HepG2 (cell line): Measurements from ENCODE around the gene TOM1L1. TPM values are rescaled to one million over a fixed set of nuclear protein-coding genes. Genes with fewer than 3 reads are reported as not detected.

Experiments used
- ATAC-seq: fragments of 200-7000 bp; cut with Tn5 transposase; 3 replicates; pipeline ENCODE4 v1.9.1; 2020; ENCODE audit warnings: mild to moderate bottlenecking, moderate library complexity
- BruUV-seq: library from RNA; stranded (reverse); fragments of 400-500 nt; replicated peaks from 2 replicates; lab custom pipeline; 2021; lab: Mats Ljungman, UMichigan
- CTCF ChIA-PET: fragments of 300-600 bp; formaldehyde crosslinking; extraction: SDS; loops from one replicate; lab custom pipeline; 2021; ENCODE audit warnings: low total read pairs, inconsistent platforms, low intra/inter-chr PET ratio; lab: Yijun Ruan, JAX
- POLR2A ChIA-PET: fragments of 350-600 bp; sonication (Branson Sonifier 250); formaldehyde crosslinking; loops from one replicate; lab custom pipeline; 2020; ENCODE audit warnings: antibody characterized with exemption, inconsistent platforms; lab: Yijun Ruan, JAX
- DNase-seq: peaks from one replicate; pipeline ENCODE4 v3.0.0-alpha.2; 2015; ENCODE audit warnings: low spot score
- FAIRE-seq: peaks from 3 replicates; lab custom pipeline; 2011; peaks lifted over from hg19 to GRCh38; lab: Jason Lieb, UNC
- H2AFZ ChIP-seq: one replicate; pipeline ENCODE4 v1.6.1; 2011; ENCODE audit warnings: low read length, inconsistent platforms
- H3K27ac ChIP-seq: fragments of 300-600 bp; 3 replicates; pipeline ENCODE4 v1.8.0; 2011; ENCODE audit warnings: mixed run types, mild to moderate bottlenecking, mixed read lengths, low read length, inconsistent platforms; ENCODE audit not compliant: insufficient read depth; ENCODE audit errors: extremely low read length
- H3K27me3 ChIP-seq, 2 experiments: fragments of 200-600 bp in 1 of 2; 2 replicates in 1 of 2; 3 replicates in 1 of 2; pipeline versions ENCODE4 v1.6.0 to v1.8.0; 2011; ENCODE audit warnings: low read length in 2 of 2, mild to moderate bottlenecking in 2 of 2, moderate library complexity in 2 of 2, inconsistent platforms in 1 of 2; ENCODE audit not compliant: insufficient read depth in 2 of 2, control insufficient read depth in 1 of 2
- H3K36me3 ChIP-seq, 2 experiments: fragments of 200-600 bp in 1 of 2; replicated peaks in 1 of 2; 2 replicates in 1 of 2; 3 replicates in 1 of 2; pipeline versions ENCODE4 v1.5.1 to v1.8.0; 2011; ENCODE audit warnings: low read length in 2 of 2, inconsistent platforms in 1 of 2; ENCODE audit not compliant: insufficient read depth in 2 of 2, control insufficient read depth in 1 of 2
- H3K4me1 ChIP-seq: 2 replicates; pipeline ENCODE4 v1.5.1; 2012; ENCODE audit warnings: low read length, inconsistent platforms; ENCODE audit not compliant: insufficient read depth
- H3K4me2 ChIP-seq: 2 replicates; pipeline ENCODE4 v1.6.0; 2011; ENCODE audit warnings: low read depth, low read length, inconsistent platforms
- H3K4me3 ChIP-seq, 3 experiments: fragments of 200-600 bp in 1 of 3; sonication (generic), shearing (Covaris generic) in 1 of 3; replicated peaks in 1 of 3; 2 replicates each; pipeline ENCODE4 v1.5.1; 2011 to 2016; ENCODE audit warnings: low read length in 3 of 3, inconsistent platforms in 2 of 3, low read depth in 2 of 3, mild to moderate bottlenecking in 2 of 3, control low read depth in 1 of 3, mixed read lengths in 1 of 3; ENCODE audit not compliant: insufficient read depth in 1 of 3
- H3K79me2 ChIP-seq: one replicate; pipeline ENCODE4 v1.6.1; 2011; ENCODE audit warnings: low read length, inconsistent platforms; ENCODE audit not compliant: insufficient read depth
- H3K9ac ChIP-seq: 2 replicates; pipeline ENCODE4 v1.6.0; 2011; ENCODE audit warnings: mild to moderate bottlenecking, low read depth, low read length, inconsistent platforms; ENCODE audit not compliant: insufficient read depth
- H3K9me3 ChIP-seq: 2 replicates; pipeline ENCODE4 v1.5.1; 2012; ENCODE audit warnings: mild to moderate bottlenecking, low read length
- H4K20me1 ChIP-seq: 2 replicates; pipeline ENCODE4 v1.6.0; 2011; ENCODE audit warnings: inconsistent platforms, mild to moderate bottlenecking, low read length, moderate library complexity; ENCODE audit not compliant: insufficient read depth
- BRCA1 ChIP-seq: sonication (generic); formaldehyde crosslinking; IDR thresholded peaks from 2 replicates; pipeline ENCODE4 v1.4.0; 2020; ENCODE audit warnings: missing genetic modification reagents
- CERS6 ChIP-seq: sonication (generic); formaldehyde crosslinking; IDR thresholded peaks from 2 replicates; pipeline ENCODE4 v1.5.0; 2020; ENCODE audit warnings: missing genetic modification reagents
- ELF1 ChIP-seq: sonication (generic); formaldehyde crosslinking; IDR thresholded peaks from 2 replicates; pipeline ENCODE4 v1.4.0; 2020; ENCODE audit warnings: missing genetic modification reagents
- GPN1 ChIP-seq: sonication (generic); formaldehyde crosslinking; IDR thresholded peaks from 2 replicates; pipeline ENCODE4 v1.5.1; 2020; ENCODE audit warnings: missing genetic modification reagents, borderline replicate concordance
- IKZF1 ChIP-seq: fragments of 450-650 bp; IDR thresholded peaks from 2 replicates; pipeline ENCODE4 v1.7.1; 2016
- KLF11 ChIP-seq: IDR thresholded peaks from 2 replicates; pipeline ENCODE4 v1.6.1; 2016; ENCODE audit warnings: missing compliant biosample characterization
- MBD4 ChIP-seq: IDR thresholded peaks from 2 replicates; pipeline ENCODE4 v1.6.1; 2012; ENCODE audit warnings: low read length, inconsistent platforms, borderline replicate concordance
- TEAD2 ChIP-seq: sonication (generic); formaldehyde crosslinking; IDR thresholded peaks from 2 replicates; pipeline ENCODE4 v1.9.0; 2021; ENCODE audit warnings: missing genetic modification reagents
- ZC3H4 ChIP-seq: sonication (generic); formaldehyde crosslinking; IDR thresholded peaks from 2 replicates; pipeline ENCODE4 v1.4.0; 2020; ENCODE audit warnings: missing genetic modification reagents, borderline replicate concordance
- ZFP1 ChIP-seq: IDR thresholded peaks from 2 replicates; pipeline ENCODE4 v1.6.1; 2016
- ZNF138 ChIP-seq: sonication (generic); formaldehyde crosslinking; IDR thresholded peaks from 2 replicates; pipeline ENCODE4 v1.5.0; 2020; ENCODE audit warnings: mild to moderate bottlenecking, low read depth, missing genetic modification reagents
- ZNF510 ChIP-seq: sonication (generic); formaldehyde crosslinking; IDR thresholded peaks from 2 replicates; pipeline ENCODE4 v1.4.0; 2020; ENCODE audit warnings: low read depth, mild to moderate bottlenecking, missing genetic modification reagents
- ZNF589 ChIP-seq: sonication (generic); formaldehyde crosslinking; conservative IDR thresholded peaks from 2 replicates; pipeline ENCODE4 v1.8.0; 2022; ENCODE audit warnings: mild to moderate bottlenecking, moderate library complexity, missing genetic modification reagents
- WGBS: methylation state at CpG from one replicate; pipeline ENCODE4 v1.1.6; 2017; ENCODE audit warnings: low lambda C conversion rate; 5-methylcytosine and 5-hydroxymethylcytosine counted together
- in situ Hi-C: cut with HindIII; loops from 2 replicates; pipeline ENCODE4 v1.10.0; 2017; ENCODE audit warnings: low pct_unique_long_range_greater_than_20kb; ENCODE audit not compliant: extremely low pct_ligation_motif_present
- intact Hi-C: fragments of 100-400 bp; cut with micrococcal nuclease; formaldehyde crosslinking; loops from one replicate; pipeline ENCODE4 v1.10.0; 2022; ENCODE audit not compliant: unreplicated experiment
- polyA plus RNA-seq, 8 experiments: library from polyadenylated mRNA; depleted of rRNA in 3 of 8; stranded (reverse) in 7 of 8; unstranded in 1 of 8; fragments of >200 nt; fragmentation: Illumina TruSeq in 4 of 8; extraction: Trizol in 4 of 8; gene quantifications; 2 replicates each; pipeline versions ENCODE4 v1.2.1 to v1.2.3, GENCODE V29; 2011 to 2016; ENCODE audit warnings: low read depth in 4 of 8, missing spikeins in 1 of 8, mixed read lengths in 1 of 8; ENCODE audit not compliant: insufficient read depth in 1 of 8
- total RNA-seq, 5 experiments: library from RNA; depleted of rRNA; stranded (reverse); fragments of >200 nt; fragmentation: Illumina TruSeq; extraction: Trizol; gene quantifications; 2 replicates each; pipeline ENCODE4 v1.2.3, GENCODE V29; 2016; ENCODE audit warnings: low read depth in 1 of 5

TOM1L1 gene
- total and polyA plus RNA-seq, 2 of the 13 experiments (the other 11 are each of a cell fraction or from before 2014, with no cell fraction given) = 45.3 to 51.3 TPM

GRCh38 chr17:54860617-54861470 is 39.8 kb upstream of the TOM1L1 start:
- no peaks in the 10 kb centered on the region for H3K79me2 ChIP-seq
- no peak overlapping the region for H3K9ac ChIP-seq
- 63% methylated on average over 9 of the region's 9 CpGs for WGBS
- H3K4me3 ChIP-seq = no peak overlapping the region
- H3K36me3 ChIP-seq = no peaks in the 10 kb centered on the region
- POLR2A ChIA-PET = no interaction called here
- no peaks in the 10 kb centered on the region for H3K9me3 ChIP-seq
- intact Hi-C loops = no loop called here
- H3K27me3 ChIP-seq = no peaks in the 10 kb centered on the region
- H4K20me1 ChIP-seq = no peaks in the 10 kb centered on the region
- ATAC-seq (no peak), FAIRE-seq (no peak), DNase-seq (no peak)
- in situ Hi-C loops = no loop called here
- H3K4me2 ChIP-seq = no peak overlapping the region
- no peak for TF ChIP-seq GPN1 (CRISPR knock-in tag)
- TF ChIP-seq ZNF138 (CRISPR knock-in tag) = no peak
- TF ChIP-seq TEAD2 (CRISPR knock-in tag) = no peak
- no peak for TF ChIP-seq ZNF589
- no peak for TF ChIP-seq BRCA1 (CRISPR knock-in tag)
- CTCF ChIA-PET = no interaction called here
- peaks cover 8% of the 10 kb centered on the region for H3K4me1 ChIP-seq
- no peak overlapping the region for H2AFZ ChIP-seq
- no peak overlapping the region for H3K27ac ChIP-seq
- BruUV-seq = no TSS peak

GRCh38 chr17:54861471-54861983 is 39.1 kb upstream of the TOM1L1 start:
- Histone ChIP-seq H3K4me2 (no peak overlapping the region), H3K9ac (no peak overlapping the region), H3K9me3 (no peaks in the 10 kb centered on the region), H4K20me1 (no peaks in the 10 kb centered on the region), H3K4me1 (peaks cover 8% of the 10 kb centered on the region), H2AFZ (no peak overlapping the region), H3K27ac (no peak overlapping the region), H3K4me3 (no peak overlapping the region), H3K36me3 (no peaks in the 10 kb centered on the region), H3K27me3 (no peaks in the 10 kb centered on the region), H3K79me2 (no peaks in the 10 kb centered on the region)
- in situ Hi-C loops = no loop called here
- DNase-seq = no peak
- no peak for ATAC-seq
- intact Hi-C loops = no loop called here
- POLR2A ChIA-PET = no interaction called here
- 18% methylated on average over 4 of the region's 4 CpGs for WGBS
- CTCF ChIA-PET = no interaction called here
- TF ChIP-seq KLF11 (no peak), ZC3H4 (CRISPR knock-in tag) (no peak), ZNF510 (CRISPR knock-in tag) (no peak), CERS6 (no peak), ELF1 (no peak), MBD4 (no peak), IKZF1 (no peak), ZFP1 (CRISPR knock-in tag) (no peak)
- BruUV-seq = no TSS peak
- FAIRE-seq = no peak
